Tibial nerve (tissue), 3 donors: ENCODE measurements around the gene CLSTN1.

ENCODE experiments used
- POLR2A ChIP-seq, 2 donors: fragments of 450-650 bp; IDR thresholded peaks; one replicate each; pipeline ENCODE4 v1.6.1; 2017; ENCODE audit warnings: antibody characterized with exemption in 2 of 2, mild to moderate bottlenecking in 2 of 2, moderate library complexity in 2 of 2
- TF ChIP-seq, protein P1 (sequence below), 5 experiments: fragments of 200-600 bp in 3 of 5; fragments of 450-650 bp in 2 of 5; sonication (generic) in 3 of 5; IDR thresholded peaks; one replicate each; pipeline ENCODE4 v1.5.1; 2016 to 2019; ENCODE audit warnings: antibody characterized with exemption in 5 of 5, mild to moderate bottlenecking in 3 of 5, moderate library complexity in 2 of 5

DNA sequence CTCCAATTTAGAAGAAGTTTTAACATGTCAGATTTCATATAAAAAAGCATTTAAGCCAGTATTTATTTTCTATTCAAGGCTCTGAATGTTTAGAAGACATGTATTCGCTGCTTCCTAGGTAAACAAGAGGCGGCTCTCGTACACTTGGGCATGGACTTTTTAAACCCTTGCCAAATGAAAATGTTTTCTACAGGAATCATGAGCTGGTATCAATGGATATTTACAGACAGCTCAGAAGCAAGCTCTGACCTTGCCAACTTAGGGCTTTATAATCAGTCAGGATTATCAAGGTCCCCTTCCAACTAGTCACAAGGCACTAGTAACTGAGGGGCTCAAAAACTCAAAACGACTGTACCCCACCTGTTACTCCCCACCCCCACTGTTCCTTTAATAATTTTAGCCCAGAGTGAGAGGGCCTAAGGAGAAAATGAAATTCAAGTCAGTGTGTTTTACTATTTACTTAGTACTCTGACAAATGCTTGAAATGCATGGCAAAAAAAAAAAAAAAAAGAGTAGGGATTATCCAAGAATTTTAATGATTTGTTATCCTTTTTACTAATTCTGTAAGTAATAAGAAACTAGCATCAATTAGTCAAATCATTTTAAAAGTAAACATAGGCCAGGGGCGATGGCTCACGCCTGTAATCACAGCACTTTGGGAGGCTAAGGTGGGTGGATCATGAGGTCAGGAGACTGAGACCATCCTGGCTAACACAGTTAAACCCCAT is 12.4 kb downstream of the CLSTN1 start:
- TF ChIP-seq, protein P1, sequence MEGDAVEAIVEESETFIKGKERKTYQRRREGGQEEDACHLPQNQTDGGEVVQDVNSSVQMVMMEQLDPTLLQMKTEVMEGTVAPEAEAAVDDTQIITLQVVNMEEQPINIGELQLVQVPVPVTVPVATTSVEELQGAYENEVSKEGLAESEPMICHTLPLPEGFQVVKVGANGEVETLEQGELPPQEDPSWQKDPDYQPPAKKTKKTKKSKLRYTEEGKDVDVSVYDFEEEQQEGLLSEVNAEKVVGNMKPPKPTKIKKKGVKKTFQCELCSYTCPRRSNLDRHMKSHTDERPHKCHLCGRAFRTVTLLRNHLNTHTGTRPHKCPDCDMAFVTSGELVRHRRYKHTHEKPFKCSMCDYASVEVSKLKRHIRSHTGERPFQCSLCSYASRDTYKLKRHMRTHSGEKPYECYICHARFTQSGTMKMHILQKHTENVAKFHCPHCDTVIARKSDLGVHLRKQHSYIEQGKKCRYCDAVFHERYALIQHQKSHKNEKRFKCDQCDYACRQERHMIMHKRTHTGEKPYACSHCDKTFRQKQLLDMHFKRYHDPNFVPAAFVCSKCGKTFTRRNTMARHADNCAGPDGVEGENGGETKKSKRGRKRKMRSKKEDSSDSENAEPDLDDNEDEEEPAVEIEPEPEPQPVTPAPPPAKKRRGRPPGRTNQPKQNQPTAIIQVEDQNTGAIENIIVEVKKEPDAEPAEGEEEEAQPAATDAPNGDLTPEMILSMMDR (IDR thresholded peaks at IDR 0.05), result no peak
- no peak for TF ChIP-seq POLR2A (IDR thresholded peaks at IDR 0.05)
